Liver (tissue), 9 donors: ENCODE data around the gene FHOD1. TPM values are rescaled to one million over a fixed set of nuclear protein-coding genes. Genes with fewer than 3 reads are reported as not detected.

ENCODE experiments used
- DNase-seq: peaks from one replicate; pipeline ENCODE4 v3.0.0-alpha.2; 2017; ENCODE audit warnings: low spot score
- H3K27ac ChIP-seq, 2 donors: one replicate each; pipeline ENCODE4 v1.7.0; 2013; ENCODE audit warnings: inconsistent platforms in 2 of 2, low read length in 2 of 2, control low read depth in 1 of 2, low read depth in 1 of 2, mild to moderate bottlenecking in 1 of 2
- H3K27me3 ChIP-seq, 4 donors: one replicate each; pipeline versions ENCODE4 v1.6.1 to v1.7.0; 2013; ENCODE audit warnings: low read length in 3 of 4, inconsistent platforms in 1 of 4, mild to moderate bottlenecking in 1 of 4, moderate library complexity in 1 of 4; ENCODE audit not compliant: control insufficient read depth in 4 of 4, insufficient read depth in 4 of 4
- H3K36me3 ChIP-seq, 4 donors: one replicate each; pipeline versions ENCODE4 v1.6.1 to v1.7.0; 2013; ENCODE audit warnings: low read length in 3 of 4, mild to moderate bottlenecking in 3 of 4, low read depth in 1 of 4, moderate library complexity in 1 of 4; ENCODE audit not compliant: control insufficient read depth in 4 of 4, insufficient read depth in 3 of 4
- H3K4me1 ChIP-seq, 4 donors: one replicate each; pipeline versions ENCODE4 v1.6.1 to v1.7.0; 2013; ENCODE audit warnings: low read length in 3 of 4, mild to moderate bottlenecking in 3 of 4, moderate library complexity in 1 of 4; ENCODE audit not compliant: control insufficient read depth in 4 of 4, insufficient read depth in 4 of 4
- H3K4me3 ChIP-seq, 3 donors: one replicate each; pipeline versions ENCODE4 v1.6.1 to v1.7.0; 2013; ENCODE audit warnings: low read length in 3 of 3, control low read depth in 1 of 3, low read depth in 1 of 3, mild to moderate bottlenecking in 1 of 3
- H3K9ac ChIP-seq, 2 donors: one replicate each; pipeline ENCODE4 v1.7.0; 2013; ENCODE audit warnings: low read length in 2 of 2, mild to moderate bottlenecking in 2 of 2, moderate library complexity in 2 of 2, control low read depth in 1 of 2, low read depth in 1 of 2
- H3K9me3 ChIP-seq, 4 donors: one replicate each; pipeline versions ENCODE4 v1.6.1 to v1.7.0; 2013; ENCODE audit warnings: low read length in 3 of 4; ENCODE audit not compliant: control insufficient read depth in 4 of 4
- CTCF ChIP-seq: fragments of 150-350 bp; IDR thresholded peaks from 2 replicates; pipeline ENCODE4 v1.5.1; 2017; ENCODE audit warnings: improper control_type of control experiment, low read depth, low read length; ENCODE audit not compliant: missing input control
- EGR1 ChIP-seq, 2 donors: IDR thresholded peaks; 2 replicates each; pipeline ENCODE4 v1.6.1; 2016 to 2018; ENCODE audit warnings: antibody characterized with exemption in 2 of 2, low read depth in 2 of 2
- FOXA1 ChIP-seq: IDR thresholded peaks from 2 replicates; pipeline ENCODE4 v1.6.1; 2016; ENCODE audit warnings: antibody characterized with exemption
- FOXA2 ChIP-seq: IDR thresholded peaks from 2 replicates; pipeline ENCODE4 v1.6.1; 2016; ENCODE audit warnings: antibody characterized with exemption
- GABPA ChIP-seq, 2 donors: IDR thresholded peaks in 1 of 2; conservative IDR thresholded peaks in 1 of 2; 2 replicates each; pipeline ENCODE4 v1.6.1; 2016; ENCODE audit warnings: antibody characterized with exemption in 2 of 2, mild to moderate bottlenecking in 1 of 2, moderate library complexity in 1 of 2
- HNF4A ChIP-seq, 2 donors: conservative IDR thresholded peaks; 2 replicates each; pipeline ENCODE4 v1.6.1; 2016; ENCODE audit warnings: antibody characterized with exemption in 2 of 2, mild to moderate bottlenecking in 2 of 2
- HNF4G ChIP-seq: IDR thresholded peaks from 2 replicates; pipeline ENCODE4 v1.6.1; 2016; ENCODE audit warnings: antibody characterized with exemption
- JUND ChIP-seq, 2 donors: IDR thresholded peaks; 2 replicates each; pipeline ENCODE4 v1.6.1; 2016; ENCODE audit warnings: antibody characterized with exemption in 2 of 2
- NR2F2 ChIP-seq: IDR thresholded peaks from 2 replicates; pipeline ENCODE4 v1.6.1; 2016; ENCODE audit warnings: antibody characterized with exemption
- RAD21 ChIP-seq, 2 donors: IDR thresholded peaks; 2 replicates each; pipeline ENCODE4 v1.6.1; 2016; ENCODE audit warnings: antibody characterized with exemption in 2 of 2, mild to moderate bottlenecking in 2 of 2
- RXRA ChIP-seq, 2 donors: IDR thresholded peaks; 2 replicates each; pipeline ENCODE4 v1.6.1; 2017 to 2018; ENCODE audit warnings: antibody characterized with exemption in 2 of 2, mild to moderate bottlenecking in 1 of 2
- SP1 ChIP-seq: IDR thresholded peaks from 2 replicates; pipeline ENCODE4 v1.6.1; 2018; ENCODE audit warnings: antibody characterized with exemption, mild to moderate bottlenecking
- TAF1 ChIP-seq: conservative IDR thresholded peaks from 2 replicates; pipeline ENCODE4 v1.6.1; 2016; ENCODE audit warnings: antibody characterized with exemption, mild to moderate bottlenecking
- YY1 ChIP-seq: IDR thresholded peaks from 2 replicates; pipeline ENCODE4 v1.6.1; 2016; ENCODE audit warnings: antibody characterized with exemption, mild to moderate bottlenecking
- ZBTB33 ChIP-seq: IDR thresholded peaks from 2 replicates; pipeline ENCODE4 v1.6.1; 2016; ENCODE audit warnings: antibody characterized with exemption
- WGBS: extraction: QIAGEN DNeasy Blood & Tissue Kit; methylation state at CpG from one replicate; pipeline ENCODE4 v1.1.7; 2013; 5-methylcytosine and 5-hydroxymethylcytosine counted together
- polyA plus RNA-seq, 2 donors: library from polyadenylated mRNA; stranded (reverse) in 1 of 2; unstranded in 1 of 2; fragments of 200-250 nt in 1 of 2; fragments of >200 nt in 1 of 2; fragmentation: Nextera tagmentation in 1 of 2; extraction: Ambion mirVana in 1 of 2; gene quantifications; one replicate each; pipeline versions ENCODE4 v1.2.1 to v1.2.3, GENCODE V29; 2013 to 2015
- total RNA-seq, 2 donors: library from RNA; depleted of rRNA; stranded (reverse); fragments of >200 nt; gene quantifications; one replicate each; pipeline ENCODE4 v1.2.3, GENCODE V29; 2014
- TF ChIP-seq, protein P1 (sequence below): IDR thresholded peaks from 2 replicates; pipeline ENCODE4 v1.6.1; 2016; ENCODE audit warnings: antibody characterized with exemption
- TF ChIP-seq, protein P2 (sequence below): IDR thresholded peaks from 2 replicates; pipeline ENCODE4 v1.6.1; 2016; ENCODE audit warnings: antibody characterized with exemption, mild to moderate bottlenecking
- TF ChIP-seq, protein P3 (sequence below): IDR thresholded peaks from 2 replicates; pipeline ENCODE4 v1.6.1; 2016; ENCODE audit warnings: antibody characterized with exemption
- donor health status: healthy.
- donor health status: healthy.
- donor health status: healthy.
- donor health status: healthy.
- donor health status: healthy.

Gene FHOD1
- total and polyA plus RNA-seq, 4 donors = 2.2 to 6.4 (median 4.1) TPM

GRCh38 chr16:67241008-67241900 lies 6.0 kb downstream of the FHOD1 start:
- Histone ChIP-seq H3K9ac (no peak overlapping the region), H3K27me3 (no peaks in the 10 kb centered on the region), H3K9me3 (no peaks in the 10 kb centered on the region), H3K27ac (peak overlapping the region; percentile 25 to 47), H3K36me3 (peaks cover 0 to 13% (median under 1%) of the 10 kb centered on the region in 4 donors), H3K4me3 (no peak overlapping the region), H3K4me1 (peaks cover 4 to 25% (median 18%) of the 10 kb centered on the region in 4 donors)
- TF ChIP-seq, protein P1, sequence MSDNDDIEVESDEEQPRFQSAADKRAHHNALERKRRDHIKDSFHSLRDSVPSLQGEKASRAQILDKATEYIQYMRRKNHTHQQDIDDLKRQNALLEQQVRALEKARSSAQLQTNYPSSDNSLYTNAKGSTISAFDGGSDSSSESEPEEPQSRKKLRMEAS = no peak
- TF ChIP-seq JUND (IDR thresholded peaks at IDR 0.05) (no peak), NR2F2 (no peak)
- DNase-seq = no peak
- WGBS = 66% methylated on average over 10 of the region's 10 CpGs

- H3K4me1 ChIP-seq = peaks cover 0 to 19% (median 14%) of the 10 kb centered on the region in 4 donors
- no peaks in the 10 kb centered on the region for H3K27me3 ChIP-seq
- TF ChIP-seq ZBTB33 = no peak
- TF ChIP-seq YY1 = no peak
- no peak for TF ChIP-seq GABPA (IDR thresholded peaks at IDR 0.05 in 1 of 2, conservative IDR thresholded peaks at IDR 0.05 in 1 of 2)
- TF ChIP-seq, protein P2, sequence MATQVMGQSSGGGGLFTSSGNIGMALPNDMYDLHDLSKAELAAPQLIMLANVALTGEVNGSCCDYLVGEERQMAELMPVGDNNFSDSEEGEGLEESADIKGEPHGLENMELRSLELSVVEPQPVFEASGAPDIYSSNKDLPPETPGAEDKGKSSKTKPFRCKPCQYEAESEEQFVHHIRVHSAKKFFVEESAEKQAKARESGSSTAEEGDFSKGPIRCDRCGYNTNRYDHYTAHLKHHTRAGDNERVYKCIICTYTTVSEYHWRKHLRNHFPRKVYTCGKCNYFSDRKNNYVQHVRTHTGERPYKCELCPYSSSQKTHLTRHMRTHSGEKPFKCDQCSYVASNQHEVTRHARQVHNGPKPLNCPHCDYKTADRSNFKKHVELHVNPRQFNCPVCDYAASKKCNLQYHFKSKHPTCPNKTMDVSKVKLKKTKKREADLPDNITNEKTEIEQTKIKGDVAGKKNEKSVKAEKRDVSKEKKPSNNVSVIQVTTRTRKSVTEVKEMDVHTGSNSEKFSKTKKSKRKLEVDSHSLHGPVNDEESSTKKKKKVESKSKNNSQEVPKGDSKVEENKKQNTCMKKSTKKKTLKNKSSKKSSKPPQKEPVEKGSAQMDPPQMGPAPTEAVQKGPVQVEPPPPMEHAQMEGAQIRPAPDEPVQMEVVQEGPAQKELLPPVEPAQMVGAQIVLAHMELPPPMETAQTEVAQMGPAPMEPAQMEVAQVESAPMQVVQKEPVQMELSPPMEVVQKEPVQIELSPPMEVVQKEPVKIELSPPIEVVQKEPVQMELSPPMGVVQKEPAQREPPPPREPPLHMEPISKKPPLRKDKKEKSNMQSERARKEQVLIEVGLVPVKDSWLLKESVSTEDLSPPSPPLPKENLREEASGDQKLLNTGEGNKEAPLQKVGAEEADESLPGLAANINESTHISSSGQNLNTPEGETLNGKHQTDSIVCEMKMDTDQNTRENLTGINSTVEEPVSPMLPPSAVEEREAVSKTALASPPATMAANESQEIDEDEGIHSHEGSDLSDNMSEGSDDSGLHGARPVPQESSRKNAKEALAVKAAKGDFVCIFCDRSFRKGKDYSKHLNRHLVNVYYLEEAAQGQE = no peak
- TF ChIP-seq CTCF = no peak
- no peak for TF ChIP-seq TAF1
- no peak for TF ChIP-seq NR2F2
- TF ChIP-seq, protein P3, sequence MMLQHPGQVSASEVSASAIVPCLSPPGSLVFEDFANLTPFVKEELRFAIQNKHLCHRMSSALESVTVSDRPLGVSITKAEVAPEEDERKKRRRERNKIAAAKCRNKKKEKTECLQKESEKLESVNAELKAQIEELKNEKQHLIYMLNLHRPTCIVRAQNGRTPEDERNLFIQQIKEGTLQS = no peak
- TF ChIP-seq JUND (IDR thresholded peaks at IDR 0.05) = no peak
- no peak for TF ChIP-seq RXRA (IDR thresholded peaks at IDR 0.05)
- TF ChIP-seq RAD21 (IDR thresholded peaks at IDR 0.05) = no peak
- TF ChIP-seq HNF4G = no peak
- no peak for TF ChIP-seq FOXA2
- no peak for TF ChIP-seq SP1
- TF ChIP-seq FOXA1 = no peak
- TF ChIP-seq, protein P1 = no peak
- TF ChIP-seq EGR1 (IDR thresholded peaks at IDR 0.05; ENCODE audit: low read depth in 2 of 2) = no peak
- TF ChIP-seq HNF4A (conservative IDR thresholded peaks at IDR 0.05) = no peak
- 81% methylated on average over 4 of the region's 4 CpGs for WGBS
- H3K4me3 ChIP-seq = no peak overlapping the region
- H3K9ac ChIP-seq = no peak overlapping the region
- peak overlapping the region in 1 of 2 donors; percentile 25 for H3K27ac ChIP-seq
- no peak for DNase-seq
- peaks cover 0 to 16% (median 2%) of the 10 kb centered on the region in 4 donors for H3K36me3 ChIP-seq
- no peaks in the 10 kb centered on the region for H3K9me3 ChIP-seq
Observed at GRCh38 chr16:67240506-67240905, 6.8 kb downstream of the FHOD1 start.
